NCI-H748 (cell line): ENCODE data around the gene CCDC40.
A peak's percentile ranks its signal among the peaks of the same experiment; 100 is the strongest.
"Not testable (repeated sequence)": the region's sequence is repeated elsewhere in the genome, so short reads cannot be mapped to it uniquely, and the experiment has no call there.

Source experiments
- DNase-seq: peaks from one replicate; lab custom pipeline; 2025; ENCODE audit not compliant: unreplicated experiment; lab: John Stamatoyannopoulos, UW

CCDC40 gene

DNA sequence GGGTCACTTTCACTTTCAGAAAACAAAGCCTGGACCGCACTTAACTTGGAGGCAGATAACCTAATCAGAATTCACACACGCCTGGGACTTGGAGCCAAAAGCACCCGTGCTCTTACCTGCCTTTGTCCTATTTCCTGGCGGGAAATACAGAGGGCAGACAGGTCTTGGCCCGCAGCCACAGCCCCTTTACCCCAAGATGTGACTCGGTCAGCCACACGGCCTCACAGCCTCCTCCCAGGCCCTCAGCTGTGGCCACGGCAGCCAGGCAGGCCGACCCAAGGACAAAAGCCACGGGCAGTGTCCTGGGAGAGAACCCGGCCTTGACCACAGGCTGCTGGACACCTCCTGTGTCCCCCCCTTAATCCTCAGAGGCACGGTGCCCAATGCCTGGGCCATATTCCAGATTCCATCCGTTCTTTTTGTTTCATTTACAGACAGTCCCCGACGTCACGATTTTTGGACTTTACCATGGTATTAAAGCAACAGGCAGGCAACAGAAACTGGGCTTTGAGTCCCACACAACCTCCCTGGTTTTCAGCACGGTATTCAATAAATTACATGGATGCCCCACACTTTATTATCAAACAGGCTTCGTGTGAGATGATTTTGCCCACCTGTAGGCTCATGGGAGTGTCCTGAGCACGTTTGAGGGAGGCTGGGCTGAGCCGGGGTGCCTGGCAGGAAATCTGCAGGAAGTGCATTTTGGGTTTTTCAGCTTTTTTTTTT is 34.8 kb downstream of the CCDC40 start:
- no peak for DNase-seq

GRCh38 chr17:80072410-80072809 is 36.0 kb downstream of the CCDC40 start:
- DNase-seq: no peak

DNA sequence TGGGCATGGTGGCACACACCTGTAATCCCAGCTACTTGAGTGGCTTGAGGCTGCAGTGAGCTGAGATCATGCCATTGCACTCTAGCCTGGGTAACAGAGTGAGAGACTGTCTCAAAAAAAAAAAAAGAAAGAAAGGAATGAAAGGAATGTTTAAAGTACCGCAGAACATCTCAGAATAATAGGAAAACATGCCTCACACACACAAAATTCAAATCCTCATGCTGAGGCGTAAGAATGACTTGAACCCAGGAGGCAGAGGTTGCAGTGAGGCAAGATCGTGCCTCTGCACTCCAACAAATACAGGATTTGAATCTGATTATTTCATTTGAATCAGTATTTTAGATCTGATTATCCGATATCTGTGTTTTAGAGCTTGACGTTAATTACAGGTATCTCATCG is 43.6 kb downstream of the CCDC40 start:
- no peak for DNase-seq

- DNase-seq: no peak
These were observed 45.2 kb downstream of the CCDC40 start for GRCh38 chr17:80081596-80081995.

DNA sequence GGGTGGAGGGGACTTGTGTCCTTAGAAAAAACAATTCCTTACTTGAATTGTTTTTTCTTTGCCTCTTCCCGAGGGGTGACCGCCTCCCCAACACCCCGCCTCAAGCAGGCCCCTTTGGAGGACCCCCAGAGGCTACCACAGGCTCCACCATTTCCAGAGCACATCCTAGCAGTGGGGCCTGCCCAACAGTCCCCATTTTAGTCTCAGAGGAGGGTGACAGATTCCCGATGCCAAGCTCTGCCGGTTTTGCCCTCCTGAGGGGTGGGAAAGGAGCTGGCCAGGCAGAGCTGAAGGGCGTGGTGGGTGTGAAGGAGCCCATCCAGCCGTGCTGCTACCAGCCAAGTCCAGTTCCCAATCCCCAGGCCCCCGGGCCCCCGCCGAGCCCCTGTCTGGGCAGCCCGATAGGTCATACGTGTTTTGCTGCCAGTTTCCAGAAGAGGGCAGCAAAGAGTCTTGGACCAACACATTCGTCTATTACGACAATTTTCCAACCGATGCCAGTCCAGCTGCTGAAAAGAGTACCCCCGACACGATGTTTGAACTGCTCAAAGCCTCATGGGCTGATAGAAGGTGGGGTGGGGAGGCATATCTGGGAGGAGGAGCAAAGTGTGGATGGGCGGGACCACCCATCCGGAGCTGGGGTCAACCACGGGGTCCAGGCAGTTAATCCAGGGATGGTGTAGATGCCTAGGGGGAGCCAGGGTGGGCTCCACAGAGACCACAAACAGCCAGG is 46.1 kb downstream of the CCDC40 start:
- peak; percentile 62 for DNase-seq

DNA sequence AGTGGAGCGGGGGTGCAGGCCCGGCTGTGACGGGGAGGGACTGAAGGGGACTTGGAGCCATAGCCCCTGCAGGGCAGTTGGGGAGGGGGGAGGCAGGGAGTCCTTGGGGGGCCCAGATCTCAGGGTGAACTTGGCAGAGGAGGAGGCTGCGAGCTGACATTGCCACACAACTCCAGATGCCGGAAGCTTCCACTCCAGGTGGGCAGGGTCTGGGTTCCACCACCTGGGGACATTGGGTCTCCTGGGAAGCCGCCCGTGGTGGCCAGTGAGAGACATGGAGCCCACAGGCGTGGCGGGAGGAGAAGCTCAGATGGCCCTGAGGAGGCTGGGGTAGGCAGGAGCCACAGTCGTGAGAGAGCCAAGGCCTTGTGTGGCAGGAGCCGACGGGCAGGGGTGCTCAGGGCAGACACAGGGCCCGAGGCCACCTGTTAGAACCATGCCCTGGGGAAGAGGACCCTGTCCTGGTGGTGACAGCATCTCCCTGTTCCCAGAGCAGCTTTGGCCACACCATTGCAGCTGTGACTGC is 46.8 kb downstream of the CCDC40 start:
- DNase-seq: no peak

DNA sequence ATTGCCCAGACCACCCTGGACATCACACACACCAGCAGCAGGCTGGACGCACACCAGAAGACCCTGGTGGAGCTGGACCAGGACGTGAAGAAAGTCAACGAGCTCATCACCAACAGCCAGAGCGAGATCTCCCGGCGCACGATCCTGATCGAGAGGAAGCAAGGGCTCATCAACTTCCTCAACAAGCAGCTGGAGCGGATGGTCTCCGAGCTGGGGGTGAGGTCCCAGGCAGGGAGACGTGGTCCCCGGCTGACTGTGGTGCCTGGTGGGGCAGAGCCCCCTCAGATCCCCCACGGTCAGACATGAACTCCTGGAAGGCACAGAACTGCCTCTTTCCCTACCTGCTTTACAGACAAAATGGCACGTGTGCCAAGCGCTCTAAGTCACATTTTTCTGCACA is 48.3 kb downstream of the CCDC40 start:
- no peak for DNase-seq

DNA sequence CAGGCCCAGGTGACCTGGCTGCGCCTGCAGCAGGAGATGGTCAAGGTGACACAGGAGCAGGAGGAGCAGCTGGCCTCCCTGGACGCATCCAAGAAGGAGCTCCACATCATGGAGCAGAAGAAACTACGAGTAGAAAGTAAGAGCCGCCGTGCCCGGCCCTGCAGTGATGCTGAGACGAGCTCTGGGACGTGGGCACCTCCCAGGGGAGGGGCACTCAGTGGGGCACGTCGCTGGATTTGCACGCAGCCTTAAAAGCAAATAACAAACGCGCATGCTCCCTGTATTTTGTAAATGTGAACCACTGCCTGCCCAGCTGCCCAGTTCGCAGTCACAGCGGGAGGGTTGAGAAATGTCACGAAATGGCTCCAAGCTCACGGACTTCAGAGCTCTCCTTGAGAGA is 49.6 kb downstream of the CCDC40 start:
- no peak for DNase-seq

GRCh38 chr17:80086616-80087015 is 50.2 kb downstream of the CCDC40 start:
- no peak for DNase-seq

GRCh38 chr17:80087346-80088265 is 51.2 kb downstream of the CCDC40 start:
- DNase-seq: no peak

DNA sequence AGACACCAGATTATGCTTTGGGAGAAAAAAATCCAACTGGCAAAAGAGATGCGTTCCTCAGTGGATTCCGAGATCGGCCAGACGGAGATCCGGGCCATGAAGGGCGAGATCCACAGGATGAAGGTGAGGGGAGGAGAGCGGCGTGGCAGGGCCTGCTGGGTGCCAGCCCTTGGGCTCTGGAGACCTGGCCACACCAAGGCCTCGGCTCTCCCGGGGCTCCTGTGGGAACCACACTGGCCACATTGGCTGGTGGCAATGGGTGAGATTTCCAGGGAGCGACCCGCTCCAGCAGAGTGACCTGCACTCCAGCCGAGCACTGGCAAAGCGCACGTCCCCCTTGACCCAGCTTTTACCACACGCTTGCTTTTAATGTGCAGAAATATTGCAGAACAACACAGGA is 53.3 kb downstream of the CCDC40 start:
- DNase-seq: no peak

DNA sequence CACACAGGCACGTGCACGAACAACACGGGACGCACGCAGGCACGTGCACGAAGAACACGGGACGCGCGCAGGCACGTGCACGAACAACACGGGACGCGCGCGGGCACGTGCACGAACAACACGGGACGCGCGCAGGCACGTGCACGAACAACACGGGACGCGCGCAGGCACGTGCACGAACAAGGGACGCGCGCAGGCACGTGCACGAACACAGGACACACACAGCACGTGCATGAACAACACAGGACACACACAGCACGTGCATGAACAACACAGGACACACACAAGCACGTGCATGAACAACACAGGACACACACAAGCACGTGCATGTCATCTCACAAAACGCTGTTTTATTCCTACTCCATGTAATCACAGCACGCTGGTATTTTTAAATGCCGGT is 53.7 kb downstream of the CCDC40 start:
- DNase-seq: not testable (repeated sequence)

DNA sequence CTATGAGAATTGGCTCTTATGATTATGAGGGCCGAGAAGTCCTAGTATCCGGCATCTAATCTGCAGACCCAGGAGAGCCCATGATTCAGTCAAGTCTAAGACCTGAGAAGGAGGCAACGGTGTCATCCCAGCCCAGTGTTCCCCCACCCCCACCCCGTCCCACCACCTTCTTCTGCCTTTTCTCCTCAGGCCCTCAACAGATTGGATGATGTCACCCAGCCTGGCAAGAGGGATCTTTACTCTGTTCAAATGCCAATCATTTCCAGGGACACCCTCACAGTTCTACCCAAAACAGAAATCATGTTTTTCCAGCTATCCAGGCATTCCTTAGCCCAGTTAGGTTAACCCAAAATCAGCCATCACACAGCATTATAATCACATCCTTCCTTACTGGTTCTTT is 54.9 kb downstream of the CCDC40 start:
- no peak for DNase-seq

GRCh38 chr17:80092959-80093358 is 56.5 kb downstream of the CCDC40 start:
- no peak for DNase-seq

DNA sequence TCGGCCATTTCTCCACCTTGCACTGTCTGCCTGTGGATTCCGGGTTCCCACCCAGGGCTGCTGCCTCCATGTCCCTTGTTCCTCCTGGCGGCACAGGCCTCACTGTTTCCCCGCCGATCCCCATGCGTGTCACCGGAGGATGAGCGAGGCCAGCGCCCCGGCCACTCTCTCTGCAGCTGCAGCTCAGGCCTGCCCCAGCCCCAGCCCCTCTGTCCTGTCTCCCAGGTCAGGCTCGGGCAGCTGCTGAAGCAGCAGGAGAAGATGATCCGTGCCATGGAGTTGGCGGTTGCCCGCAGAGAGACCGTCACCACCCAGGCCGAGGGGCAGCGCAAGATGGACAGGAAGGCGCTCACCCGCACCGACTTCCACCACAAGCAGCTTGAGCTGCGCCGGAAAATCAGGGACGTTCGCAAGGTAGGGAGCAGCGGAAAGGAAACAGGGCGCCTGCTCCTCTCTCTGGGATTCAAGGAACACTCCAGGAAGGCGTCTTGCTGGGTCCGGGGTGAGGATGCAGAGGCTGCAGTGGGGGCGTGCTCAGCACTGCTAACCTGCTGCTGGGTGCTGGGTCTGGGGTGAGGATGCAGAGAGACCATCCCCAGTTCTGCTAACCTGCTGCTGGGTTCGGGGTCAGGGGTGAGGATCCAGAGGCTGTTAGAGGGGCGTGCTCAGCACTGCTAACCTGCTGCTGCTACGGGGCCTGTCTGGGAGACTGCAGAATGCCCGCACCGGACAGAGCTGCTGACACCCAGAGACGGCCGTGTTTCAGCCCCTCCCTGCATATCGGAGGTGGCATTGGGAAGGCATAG is 58.8 kb downstream of the CCDC40 start:
- no peak for DNase-seq

DNA sequence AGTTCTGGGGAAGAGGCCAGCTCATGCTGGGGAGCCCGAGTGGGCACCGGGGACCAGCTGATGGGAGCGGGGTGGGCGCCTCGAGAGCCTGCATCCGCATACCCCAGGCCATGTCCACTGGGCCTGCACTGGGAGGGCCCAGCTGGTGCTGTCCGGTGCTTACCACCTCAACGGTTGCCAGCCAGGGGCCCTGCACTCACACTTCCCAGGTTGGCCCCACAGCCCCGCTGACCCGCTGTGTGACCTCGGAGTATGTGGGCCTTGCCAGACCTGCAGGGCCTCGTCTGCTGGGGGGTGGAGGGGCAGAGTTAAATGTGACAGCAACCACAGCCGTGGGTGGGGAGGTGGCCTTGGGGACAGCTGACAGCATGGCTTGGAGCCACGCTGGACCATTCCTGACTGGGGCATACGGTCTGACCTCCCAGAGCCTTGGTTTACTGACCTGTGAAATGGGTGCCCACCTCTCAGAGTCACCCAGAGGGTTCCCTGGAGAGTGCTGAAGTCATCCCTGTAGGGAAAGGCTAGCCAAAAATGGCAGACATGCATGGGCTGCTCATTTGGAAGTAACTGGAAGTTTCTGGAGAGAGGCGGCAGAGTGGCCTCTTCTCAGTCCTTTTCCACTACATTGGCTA is 59.5 kb downstream of the CCDC40 start:
- no peak for DNase-seq

DNA sequence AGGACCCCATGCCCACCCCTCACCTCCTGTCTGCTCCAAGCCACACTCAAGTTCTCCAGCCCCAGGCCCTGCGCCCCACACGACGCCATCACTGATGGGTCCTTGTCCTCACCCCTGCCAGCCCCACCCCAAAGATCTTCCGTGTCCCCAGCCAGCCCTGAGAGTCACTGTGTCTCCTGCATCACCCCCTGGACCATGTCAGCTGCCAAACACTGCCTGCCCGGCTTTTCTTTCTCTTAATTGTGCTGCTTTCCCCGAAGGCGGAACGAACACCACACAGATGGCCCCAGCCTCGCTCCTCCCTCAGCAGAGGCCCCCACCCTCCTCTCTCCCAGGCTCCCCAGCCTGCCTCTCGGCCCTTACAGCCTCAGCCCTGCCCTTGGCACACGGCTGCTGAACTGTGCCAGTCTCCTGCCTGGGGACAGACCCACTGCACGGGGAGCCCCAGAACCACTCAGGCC is 60.1 kb downstream of the CCDC40 start:
- DNase-seq: no peak

GRCh38 chr17:80097127-80097621 is 60.7 kb downstream of the CCDC40 start:
- no peak for DNase-seq

DNA sequence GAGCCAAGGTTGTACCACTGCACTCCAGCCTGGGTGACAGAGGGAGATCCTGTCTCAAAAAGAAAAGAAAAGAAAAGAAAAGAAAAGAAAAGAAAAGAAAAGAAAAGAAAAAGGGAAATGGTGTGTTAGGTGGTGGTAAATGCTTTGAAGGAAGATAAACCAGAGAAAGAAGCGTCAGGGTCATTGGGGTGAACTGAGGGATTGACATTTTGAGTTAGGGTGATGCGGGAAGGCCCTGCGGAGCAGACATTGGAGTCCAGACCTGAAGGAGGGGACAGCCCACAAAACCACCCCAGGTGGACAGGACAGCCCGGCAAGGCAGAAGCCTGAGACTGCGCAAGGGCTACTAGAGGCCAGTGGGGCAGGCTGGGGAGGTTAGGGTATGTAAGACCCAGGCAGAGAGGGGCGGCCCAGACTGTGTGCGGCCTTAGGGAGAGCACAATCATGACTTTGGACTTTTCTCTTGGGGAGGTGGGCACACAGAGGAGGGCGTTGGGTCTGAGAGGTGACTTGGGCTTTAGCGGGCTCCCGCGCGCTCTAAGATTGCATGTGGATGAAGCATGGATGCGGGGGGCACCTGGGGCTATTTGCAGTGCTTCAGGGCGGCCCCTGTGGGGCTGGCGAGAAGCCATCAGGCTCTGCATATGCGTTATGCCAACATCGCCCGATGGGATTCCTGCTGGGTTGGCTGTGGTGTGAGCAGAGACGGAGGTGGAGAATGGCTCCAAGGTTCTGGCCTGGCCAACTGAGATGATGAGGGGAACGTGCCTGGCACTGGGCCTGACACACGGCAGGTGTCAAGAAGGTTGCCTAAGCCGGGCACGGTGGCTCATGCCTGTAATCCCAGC is 61.6 kb downstream of the CCDC40 start:
- no peak for DNase-seq
